A549 (cell line): ENCODE data around the gene SCTR. TPM values are rescaled to one million over a fixed set of nuclear protein-coding genes. Genes with fewer than 3 reads are reported as not detected.

Source experiments
- ATAC-seq, 2 experiments: fragments of 200-7000 bp in 1 of 2; fragments of >200 bp in 1 of 2; cut with Nextera tagmentation in 1 of 2; cut with Tn5 transposase in 1 of 2; 3 replicates each; pipeline versions ENCODE4 v1.8.0 to v1.9.1; 2018 to 2020; ENCODE audit warnings: mild to moderate bottlenecking in 1 of 2, moderate library complexity in 1 of 2
- CTCF ChIA-PET: fragments of 300-600 bp; sonication (Branson Sonifier 250); formaldehyde crosslinking; extraction: SDS; loops from one replicate; lab custom pipeline; 2021; ENCODE audit warnings: antibody characterized with exemption, inconsistent platforms; lab: Yijun Ruan, JAX
- POLR2A ChIA-PET: fragments of 350-600 bp; formaldehyde crosslinking; extraction: SDS; loops from one replicate; lab custom pipeline; 2021; ENCODE audit warnings: antibody characterized with exemption, inconsistent platforms; lab: Yijun Ruan, JAX
- DNase-seq, 2 experiments: peaks; one replicate each; pipeline versions ENCODE4 v3.0.0 to v3.0.0-alpha.2; 2011 to 2016; ENCODE audit warnings: low read depth in 1 of 2, low spot score in 1 of 2
- FAIRE-seq: peaks from 2 replicates; lab custom pipeline; 2011; peaks lifted over from hg19 to GRCh38; lab: Jason Lieb, UNC
- H3K27ac ChIP-seq, 2 experiments: fragments of >200 bp; sonication (Bioruptor Twin); formaldehyde crosslinking; 3 replicates each; pipeline ENCODE4 v1.5.1; 2016 to 2017
- H3K4me1 ChIP-seq: fragments of >200 bp; sonication (Bioruptor Twin); formaldehyde crosslinking; 3 replicates; pipeline ENCODE4 v1.6.1; 2016
- H3K4me2 ChIP-seq: fragments of >200 bp; sonication (Bioruptor Twin); formaldehyde crosslinking; 3 replicates; pipeline ENCODE4 v1.6.1; 2016
- H3K4me3 ChIP-seq: fragments of >200 bp; sonication (Bioruptor Twin); formaldehyde crosslinking; 3 replicates; pipeline ENCODE4 v1.5.1; 2016
- H3K9me3 ChIP-seq: fragments of >200 bp; sonication (Bioruptor Twin); formaldehyde crosslinking; 3 replicates; pipeline ENCODE4 v1.6.1; 2016
- CBX8 ChIP-seq: fragments of 200-600 bp; sonication (generic); IDR thresholded peaks from 2 replicates; pipeline ENCODE4 v1.6.1; 2016
- CEBPB ChIP-seq, 2 experiments: fragments of >200 bp in 1 of 2; sonication (Bioruptor Twin) in 1 of 2; formaldehyde crosslinking in 1 of 2; IDR thresholded peaks; 2 replicates each; pipeline ENCODE4 v1.6.1; 2012 to 2016
- CHD4 ChIP-seq: fragments of 200-600 bp; sonication (generic); IDR thresholded peaks from 2 replicates; pipeline ENCODE4 v1.6.1; 2016; ENCODE audit warnings: antibody characterized with exemption, mild to moderate bottlenecking, borderline replicate concordance
- ESRRA ChIP-seq: fragments of 150-350 bp; IDR thresholded peaks from 2 replicates; pipeline ENCODE4 v1.6.1; 2014; ENCODE audit warnings: mild to moderate bottlenecking, low read length, borderline replicate concordance
- FOSB ChIP-seq: fragments of 250-450 bp; sonication (Bioruptor Pico); IDR thresholded peaks from 2 replicates; pipeline ENCODE4 v1.5.0; 2020; ENCODE audit warnings: mild to moderate bottlenecking, moderate library complexity
- HDAC2 ChIP-seq: fragments of 200-600 bp; sonication (generic); IDR thresholded peaks from 2 replicates; pipeline ENCODE4 v1.6.1; 2016
- HEYL ChIP-seq: fragments of 250-450 bp; sonication (Bioruptor Pico); IDR thresholded peaks from 2 replicates; pipeline ENCODE4 v1.8.0; 2021; ENCODE audit warnings: mild to moderate bottlenecking, moderate library complexity
- HOXA7 ChIP-seq: fragments of 250-450 bp; sonication (Bioruptor Pico); IDR thresholded peaks from 2 replicates; pipeline ENCODE4 v1.5.0; 2020; ENCODE audit warnings: mild to moderate bottlenecking, moderate library complexity
- HOXB5 ChIP-seq: fragments of 250-450 bp; sonication (Bioruptor Pico); IDR thresholded peaks from 2 replicates; pipeline ENCODE4 v1.5.0; 2020; ENCODE audit warnings: mild to moderate bottlenecking, moderate library complexity
- JUN ChIP-seq, 2 experiments: fragments of >200 bp; sonication (Bioruptor Twin); formaldehyde crosslinking; IDR thresholded peaks; 2 replicates in 1 of 2; 3 replicates in 1 of 2; pipeline ENCODE4 v1.6.1; 2016 to 2017
- JUNB ChIP-seq: fragments of >200 bp; sonication (Bioruptor Twin); formaldehyde crosslinking; IDR thresholded peaks from 2 replicates; pipeline ENCODE4 v1.6.1; 2016
- KDM5A ChIP-seq: fragments of 200-600 bp; sonication (generic); IDR thresholded peaks from 2 replicates; pipeline ENCODE4 v1.6.1; 2016; ENCODE audit warnings: antibody characterized with exemption, mild to moderate bottlenecking
- MAZ ChIP-seq: fragments of 150-350 bp; IDR thresholded peaks from 2 replicates; pipeline ENCODE4 v1.6.1; 2014; ENCODE audit warnings: antibody characterized with exemption, low read depth, low read length, borderline replicate concordance
- NR3C1 ChIP-seq: fragments of >200 bp; sonication (Bioruptor Twin); formaldehyde crosslinking; IDR thresholded peaks from 3 replicates; pipeline ENCODE4 v1.6.1; 2017
- SREBF2 ChIP-seq: fragments of 450-650 bp; IDR thresholded peaks from 2 replicates; pipeline ENCODE4 v1.6.1; 2014; ENCODE audit warnings: mild to moderate bottlenecking, moderate library complexity
- TFCP2L1 ChIP-seq: fragments of 250-450 bp; sonication (Bioruptor Pico); IDR thresholded peaks from 2 replicates; pipeline ENCODE4 v1.5.0; 2021; ENCODE audit warnings: mild to moderate bottlenecking
- ZNF302 ChIP-seq: fragments of 250-450 bp; sonication (Bioruptor Pico); IDR thresholded peaks from 2 replicates; pipeline ENCODE4 v1.9.0; 2021; ENCODE audit warnings: inconsistent platforms, mild to moderate bottlenecking, moderate library complexity
- WGBS: methylation state at CpG from one replicate; pipeline ENCODE4 v1.1.6; 2017; ENCODE audit errors: missing lambda C conversion rate; 5-methylcytosine and 5-hydroxymethylcytosine counted together
- polyA plus RNA-seq, 4 experiments: library from polyadenylated mRNA; depleted of rRNA in 3 of 4; stranded (reverse); fragments of >200 nt; fragmentation: RNase III in 1 of 4; extraction: RNeasy Plus Mini Kit Qiagen cat#74134 plus additional on column Dnase treatment in 1 of 4; gene quantifications; 2 replicates in 3 of 4; 3 replicates in 1 of 4; pipeline ENCODE4 v1.2.3, GENCODE V29; 2011 to 2017
- TF ChIP-seq, protein P1 (sequence below): fragments of >200 bp; sonication (Bioruptor Twin); formaldehyde crosslinking; IDR thresholded peaks from 2 replicates; pipeline ENCODE4 v1.6.1; 2016
- TF ChIP-seq, protein P2 (sequence below): fragments of 450-650 bp; IDR thresholded peaks from 2 replicates; pipeline ENCODE4 v1.6.1; 2014; ENCODE audit warnings: antibody characterized with exemption
- TF ChIP-seq, protein P3 (sequence below): fragments of 150-350 bp; IDR thresholded peaks from 2 replicates; pipeline ENCODE4 v1.6.1; 2014; ENCODE audit warnings: low read depth, mild to moderate bottlenecking, low read length
- TF ChIP-seq, protein P4 (sequence below): fragments of 250-450 bp; sonication (Bioruptor Pico); IDR thresholded peaks from 2 replicates; pipeline ENCODE4 v1.5.0; 2021; ENCODE audit warnings: mild to moderate bottlenecking, moderate library complexity, borderline replicate concordance

SCTR gene
- polyA plus RNA-seq, 2 of the 4 experiments (the other 2 are of a cell fraction), result not detected

DNA sequence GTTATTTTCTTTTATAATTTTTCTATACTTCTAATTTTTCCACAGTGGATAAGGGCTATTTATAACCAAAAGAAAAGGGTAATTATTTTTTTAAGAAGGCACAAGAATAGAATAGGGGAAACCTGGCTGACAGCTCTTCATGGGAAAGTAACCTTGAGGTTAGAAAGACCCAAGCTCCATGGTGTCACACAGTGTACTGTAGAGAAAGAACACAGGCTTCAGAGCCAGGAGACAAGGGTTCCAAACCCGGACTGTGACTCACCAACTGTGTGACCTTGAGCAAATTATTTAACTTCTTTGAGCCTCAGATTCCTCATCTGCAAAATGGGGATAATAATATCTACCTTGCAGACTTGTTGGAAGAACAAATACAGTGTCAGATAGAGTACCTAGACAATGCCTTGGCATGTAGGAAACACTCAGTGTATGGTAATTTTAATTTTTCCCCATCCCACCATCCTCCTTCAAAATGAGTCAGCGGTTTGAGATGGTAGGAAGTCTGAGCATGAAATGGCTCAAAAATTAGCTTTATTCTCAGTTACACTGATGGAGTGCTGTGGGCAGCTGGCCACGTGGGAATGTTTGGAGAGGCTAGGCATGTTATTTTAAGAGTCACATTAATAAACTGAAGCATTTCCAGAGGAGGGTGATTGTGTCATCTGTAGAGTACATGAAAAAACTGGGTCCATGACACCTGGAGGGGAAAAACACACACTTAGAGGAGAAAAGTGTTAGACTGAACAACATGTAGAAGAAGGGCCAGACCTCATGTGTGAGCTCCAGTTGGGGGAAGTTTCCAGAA is 55.9 kb downstream of the SCTR start:
- no peak overlapping the region for H3K4me2 ChIP-seq
- FAIRE-seq (no peak), DNase-seq (no peak), ATAC-seq (no peak)
- POLR2A ChIA-PET, result no interaction called here
- no peaks in the 10 kb centered on the region for H3K9me3 ChIP-seq
- WGBS, result 30% methylated on average over 3 of the region's 3 CpGs
- TF ChIP-seq MAZ, result no peak
- no peak for TF ChIP-seq HEYL (CRISPR knock-in tag)
- TF ChIP-seq HOXA7 (CRISPR knock-in tag), result no peak
- TF ChIP-seq CEBPB (IDR thresholded peaks at IDR 0.05), result no peak
- TF ChIP-seq TFCP2L1 (CRISPR knock-in tag), result no peak
- no peak for TF ChIP-seq FOSB (CRISPR knock-in tag)
- no peak for TF ChIP-seq SREBF2
- TF ChIP-seq CHD4, result no peak
- CTCF ChIA-PET, result interaction anchor here (1.3 to 14.8 kb wide), 3 partner anchors 9 to 174 kb away, joined by 3 to 255 read pairs (median 72); no protein-coding TSS in a partner anchor
- no peaks in the 10 kb centered on the region for H3K4me1 ChIP-seq
- H3K4me3 ChIP-seq, result no peak overlapping the region
- no peak overlapping the region; a peak in 1 of 6 replicates for H3K27ac ChIP-seq

DNA sequence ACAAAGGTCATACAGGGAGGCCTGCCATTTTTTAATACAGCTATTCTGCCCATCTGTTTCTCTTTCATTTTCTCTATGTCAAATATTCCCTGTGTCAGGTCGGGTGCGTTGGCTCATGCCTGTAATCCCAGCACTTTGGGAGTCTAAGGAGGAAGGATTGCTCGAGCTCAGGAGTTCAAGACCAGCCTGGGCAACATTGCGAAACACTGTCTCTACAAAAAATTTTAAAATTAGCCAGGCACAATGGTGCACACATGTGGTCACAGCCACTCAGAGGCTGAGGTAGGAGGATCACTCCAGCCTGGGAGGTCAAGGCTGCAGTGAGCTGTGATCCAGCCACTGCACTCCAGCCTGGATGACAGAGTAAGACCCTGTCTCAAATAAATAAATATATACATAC is 57.9 kb downstream of the SCTR start:
- no peak for TF ChIP-seq MAZ
- TF ChIP-seq CEBPB (IDR thresholded peaks at IDR 0.05), result peak; percentile 40 to 47; a peak in 1 of 4 replicates
- TF ChIP-seq, protein P1, sequence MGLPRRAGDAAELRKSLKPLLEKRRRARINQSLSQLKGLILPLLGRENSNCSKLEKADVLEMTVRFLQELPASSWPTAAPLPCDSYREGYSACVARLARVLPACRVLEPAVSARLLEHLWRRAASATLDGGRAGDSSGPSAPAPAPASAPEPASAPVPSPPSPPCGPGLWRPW, result no peak
- TF ChIP-seq TFCP2L1 (CRISPR knock-in tag), result no peak
- no peak for TF ChIP-seq NR3C1
- TF ChIP-seq JUNB, result no peak
- no peak for TF ChIP-seq HDAC2
- TF ChIP-seq JUN (IDR thresholded peaks at IDR 0.05), result no peak
- 65% methylated on average over 4 of the region's 4 CpGs for WGBS
- POLR2A ChIA-PET, result no interaction called here

DNA sequence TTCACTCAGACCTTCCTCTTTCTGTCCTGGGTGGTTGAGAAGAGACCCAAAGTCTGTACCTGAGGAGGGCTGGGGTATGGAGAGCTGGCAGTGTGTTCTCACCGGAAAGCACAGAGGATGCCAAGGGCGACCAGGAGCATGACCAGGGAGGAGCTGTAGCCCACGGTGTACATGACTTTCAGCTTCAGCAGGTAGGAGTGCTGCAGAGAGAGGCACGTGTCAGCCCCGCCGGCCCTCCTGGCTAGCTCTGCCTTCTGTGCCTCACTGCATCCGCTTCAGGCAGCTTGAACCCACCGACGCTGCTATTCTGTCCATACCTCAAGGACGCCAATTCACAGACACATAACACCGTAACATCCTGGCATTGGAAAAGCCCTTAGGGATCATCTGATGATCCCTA is 58.6 kb downstream of the SCTR start:
- no peaks in the 10 kb centered on the region for H3K9me3 ChIP-seq
- H3K4me3 ChIP-seq, result no peak overlapping the region
- no peak for ATAC-seq
- FAIRE-seq, result no peak
- TF ChIP-seq, protein P1, result no peak
- TF ChIP-seq HOXA7 (CRISPR knock-in tag) (no peak), KDM5A (no peak), CBX8 (no peak), CHD4 (no peak), ESRRA (no peak), HOXB5 (CRISPR knock-in tag) (no peak), ZNF302 (no peak)
- TF ChIP-seq, protein P2, sequence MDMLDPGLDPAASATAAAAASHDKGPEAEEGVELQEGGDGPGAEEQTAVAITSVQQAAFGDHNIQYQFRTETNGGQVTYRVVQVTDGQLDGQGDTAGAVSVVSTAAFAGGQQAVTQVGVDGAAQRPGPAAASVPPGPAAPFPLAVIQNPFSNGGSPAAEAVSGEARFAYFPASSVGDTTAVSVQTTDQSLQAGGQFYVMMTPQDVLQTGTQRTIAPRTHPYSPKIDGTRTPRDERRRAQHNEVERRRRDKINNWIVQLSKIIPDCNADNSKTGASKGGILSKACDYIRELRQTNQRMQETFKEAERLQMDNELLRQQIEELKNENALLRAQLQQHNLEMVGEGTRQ, result no peak
- TF ChIP-seq, protein P3, sequence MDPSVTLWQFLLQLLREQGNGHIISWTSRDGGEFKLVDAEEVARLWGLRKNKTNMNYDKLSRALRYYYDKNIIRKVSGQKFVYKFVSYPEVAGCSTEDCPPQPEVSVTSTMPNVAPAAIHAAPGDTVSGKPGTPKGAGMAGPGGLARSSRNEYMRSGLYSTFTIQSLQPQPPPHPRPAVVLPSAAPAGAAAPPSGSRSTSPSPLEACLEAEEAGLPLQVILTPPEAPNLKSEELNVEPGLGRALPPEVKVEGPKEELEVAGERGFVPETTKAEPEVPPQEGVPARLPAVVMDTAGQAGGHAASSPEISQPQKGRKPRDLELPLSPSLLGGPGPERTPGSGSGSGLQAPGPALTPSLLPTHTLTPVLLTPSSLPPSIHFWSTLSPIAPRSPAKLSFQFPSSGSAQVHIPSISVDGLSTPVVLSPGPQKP, result no peak
- TF ChIP-seq, protein P4, sequence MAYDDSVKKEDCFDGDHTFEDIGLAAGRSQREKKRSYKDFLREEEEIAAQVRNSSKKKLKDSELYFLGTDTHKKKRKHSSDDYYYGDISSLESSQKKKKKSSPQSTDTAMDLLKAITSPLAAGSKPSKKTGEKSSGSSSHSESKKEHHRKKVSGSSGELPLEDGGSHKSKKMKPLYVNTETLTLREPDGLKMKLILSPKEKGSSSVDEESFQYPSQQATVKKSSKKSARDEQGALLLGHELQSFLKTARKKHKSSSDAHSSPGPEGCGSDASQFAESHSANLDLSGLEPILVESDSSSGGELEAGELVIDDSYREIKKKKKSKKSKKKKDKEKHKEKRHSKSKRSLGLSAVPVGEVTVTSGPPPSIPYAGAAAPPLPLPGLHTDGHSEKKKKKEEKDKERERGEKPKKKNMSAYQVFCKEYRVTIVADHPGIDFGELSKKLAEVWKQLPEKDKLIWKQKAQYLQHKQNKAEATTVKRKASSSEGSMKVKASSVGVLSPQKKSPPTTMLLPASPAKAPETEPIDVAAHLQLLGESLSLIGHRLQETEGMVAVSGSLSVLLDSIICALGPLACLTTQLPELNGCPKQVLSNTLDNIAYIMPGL (CRISPR knock-in tag), result no peak
- no peak overlapping the region for H3K4me2 ChIP-seq
- no peak for DNase-seq
- H3K27ac ChIP-seq, result no peak overlapping the region
- ChIA-PET CTCF (interaction anchor here (9.9 kb wide), 1 partner anchor 12 kb away, joined by 72 read pairs; no protein-coding TSS in a partner anchor), POLR2A (no interaction called here)
- no peaks in the 10 kb centered on the region for H3K4me1 ChIP-seq
- WGBS, result 83% methylated on average over 11 of the region's 11 CpGs

More for the DNA sequence above, 57.9 kb downstream of the SCTR start:
- Histone ChIP-seq H3K4me3 (no peak overlapping the region), H3K9me3 (no peaks in the 10 kb centered on the region), H3K4me1 (no peaks in the 10 kb centered on the region), H3K27ac (no peak overlapping the region), H3K4me2 (no peak overlapping the region)
- FAIRE-seq, result no peak
- no peak for ATAC-seq
- no peak for DNase-seq
- CTCF ChIA-PET, result interaction anchor here (9.9 kb wide), 1 partner anchor 11 kb away, joined by 72 read pairs; no protein-coding TSS in a partner anchor
